NB4 (cell line): ENCODE measurements around the gene SLC35D3.

ENCODE experiments used
- CTCF ChIP-seq: IDR thresholded peaks from one replicate; pipeline ENCODE4 v1.5.1; 2012; ENCODE audit warnings: low read depth, low read length
- POLR2A ChIP-seq: IDR thresholded peaks from 2 replicates; pipeline ENCODE4 v1.6.1; 2011; ENCODE audit warnings: mild to moderate bottlenecking; ENCODE audit not compliant: insufficient read length; ENCODE audit errors: extremely low read depth

DNA sequence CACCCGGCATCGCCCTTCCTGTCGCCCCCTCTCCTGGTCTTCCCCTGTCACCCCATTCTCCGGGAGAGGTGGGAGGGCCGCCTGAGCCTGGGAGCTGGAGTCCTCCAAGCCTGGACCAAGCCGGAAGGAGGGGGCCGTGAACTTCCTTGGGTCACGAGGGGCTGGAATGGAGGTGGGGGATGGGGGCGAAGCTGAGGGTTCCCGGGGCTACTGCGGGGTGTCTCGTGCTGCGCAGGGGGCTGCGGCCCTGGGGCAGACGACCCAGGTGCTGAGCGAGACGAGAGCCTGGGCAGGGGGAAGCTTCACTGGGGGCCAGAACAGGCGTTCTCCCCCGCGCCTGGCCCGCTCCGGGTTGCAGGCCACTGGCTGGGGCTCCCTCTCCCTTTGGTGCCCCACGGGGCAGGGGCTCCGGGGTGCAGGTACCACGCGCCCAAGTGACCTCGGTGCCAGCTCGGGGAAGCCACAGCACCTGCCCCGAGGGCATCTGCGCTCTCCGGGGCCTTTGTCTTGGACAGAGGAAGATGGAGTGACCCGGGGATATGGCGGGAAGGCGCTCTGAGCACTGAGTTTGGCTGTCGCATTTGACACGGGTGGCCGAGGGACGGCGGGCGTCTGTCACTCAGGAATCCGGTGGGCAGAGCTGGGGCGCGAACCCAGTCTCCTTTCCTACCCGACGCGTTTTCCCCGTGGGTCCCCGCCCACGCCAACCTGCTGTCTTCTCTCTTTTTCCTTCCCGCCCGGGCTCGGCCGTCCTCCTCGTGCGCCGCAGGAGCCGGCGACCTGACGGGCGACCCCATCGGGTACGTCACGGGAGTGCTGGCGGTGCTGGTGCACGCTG is 1.2 kb downstream of the SLC35D3 start:
- no peak for TF ChIP-seq POLR2A
- no peak for TF ChIP-seq CTCF
